K562 (cell line): ENCODE results near the gene TLDC2. TPM values are rescaled to one million over a fixed set of nuclear protein-coding genes. Genes with fewer than 3 reads are reported as not detected.

Experiments
- ATF3 ChIP-seq, 2 experiments: fragments of 450-650 bp in 1 of 2; sonication (generic) in 1 of 2; formaldehyde crosslinking in 1 of 2; IDR thresholded peaks in 1 of 2; conservative IDR thresholded peaks in 1 of 2; 2 replicates each; pipeline versions ENCODE4 v1.6.1 to v1.8.1; 2016 to 2023; ENCODE audit warnings: mild to moderate bottlenecking in 2 of 2, moderate library complexity in 2 of 2, inconsistent platforms in 1 of 2, missing genetic modification reagents in 1 of 2
- BCLAF1 ChIP-seq, 2 experiments: fragments of 450-650 bp in 1 of 2; IDR thresholded peaks; 2 replicates each; pipeline ENCODE4 v1.6.1; 2011 to 2017; ENCODE audit warnings: low read depth in 2 of 2, antibody characterized with exemption in 1 of 2, borderline replicate concordance in 1 of 2, low read length in 1 of 2, mild to moderate bottlenecking in 1 of 2, mixed read lengths in 1 of 2; ENCODE audit not compliant: control insufficient read depth in 1 of 2
- CHAMP1 ChIP-seq: fragments of 450-650 bp; IDR thresholded peaks from 2 replicates; pipeline ENCODE4 v1.6.1; 2016; ENCODE audit warnings: mild to moderate bottlenecking
- DMBX1 ChIP-seq: fragments of 250-450 bp; sonication (Bioruptor Pico); IDR thresholded peaks from 2 replicates; pipeline ENCODE4 v1.8.0; 2022; ENCODE audit warnings: inconsistent platforms, mild to moderate bottlenecking, moderate library complexity, borderline replicate concordance
- HDAC1 ChIP-seq, 2 experiments: fragments of 450-650 bp; IDR thresholded peaks; 2 replicates each; pipeline ENCODE4 v1.6.1; 2016 to 2017; ENCODE audit warnings: inconsistent platforms in 1 of 2, mild to moderate bottlenecking in 1 of 2, moderate library complexity in 1 of 2
- LARP7 ChIP-seq: fragments of 450-650 bp; IDR thresholded peaks from 2 replicates; pipeline ENCODE4 v1.6.1; 2016
- MTA2 ChIP-seq: fragments of 450-650 bp; IDR thresholded peaks from 2 replicates; pipeline ENCODE4 v1.6.1; 2016; ENCODE audit warnings: low read depth
- NFRKB ChIP-seq: fragments of 450-650 bp; IDR thresholded peaks from 2 replicates; pipeline ENCODE4 v1.6.1; 2016; ENCODE audit warnings: low read depth
- PBX2 ChIP-seq, 2 experiments: IDR thresholded peaks in 1 of 2; conservative IDR thresholded peaks in 1 of 2; 2 replicates each; pipeline ENCODE4 v1.6.1; 2016; ENCODE audit warnings: low read depth in 2 of 2, mild to moderate bottlenecking in 1 of 2, missing compliant biosample characterization in 1 of 2, missing genetic modification characterization in 1 of 2, moderate library complexity in 1 of 2
- TFAP4 ChIP-seq: sonication (generic); formaldehyde crosslinking; IDR thresholded peaks from 2 replicates; pipeline ENCODE4 v1.8.0; 2022; ENCODE audit warnings: missing genetic modification reagents, mild to moderate bottlenecking, moderate library complexity, borderline replicate concordance
- ZNF512 ChIP-seq: IDR thresholded peaks from 2 replicates; pipeline ENCODE4 v1.6.1; 2016; ENCODE audit warnings: missing genetic modification characterization, missing compliant biosample characterization
- polyA plus RNA-seq, 8 experiments: library from polyadenylated mRNA; depleted of rRNA in 4 of 8; stranded (reverse) in 5 of 8; unstranded in 3 of 8; fragments of >200 nt; fragmentation: Nextera tagmentation in 2 of 8; fragmentation: Illumina TruSeq in 1 of 8; extraction: Ambion mirVana in 2 of 8; extraction: Trizol in 1 of 8; gene quantifications; 2 replicates each; pipeline versions ENCODE4 v1.2.1 to v1.2.3, GENCODE V29; 2011 to 2014; ENCODE audit warnings: inconsistent platforms in 1 of 8, missing spikeins in 1 of 8
- total RNA-seq, 7 experiments: library from RNA; depleted of rRNA in 6 of 7; stranded (reverse); fragments of >200 nt in 6 of 7; fragmentation: Illumina TruSeq in 2 of 7; extraction: Trizol in 2 of 7; gene quantifications; 2 replicates each; pipeline versions ENCODE4 v1.2.1 to v1.2.3, GENCODE V29; 2011 to 2021; ENCODE audit warnings: low replicate concordance in 1 of 7

The TLDC2 gene
- total and polyA plus RNA-seq, 9 of the 15 experiments (the other 6 are each of a cell fraction or from before 2014, with no cell fraction given), result not detected

GRCh38 chr20:36924167-36925045, 48.5 kb downstream of the TLDC2 start (continued):
- TF ChIP-seq PBX2 (CRISPR knock-in tag; IDR thresholded peaks at IDR 0.05; ENCODE audit: low read depth) (no peak), PBX2 (tag; conservative IDR thresholded peaks at IDR 0.05; ENCODE audit: low read depth) (peak; percentile 91), MTA2 (peak; percentile 56), BCLAF1 (IDR thresholded peaks at IDR 0.05; ENCODE audit: borderline replicate concordance in 1 of 2, control insufficient read depth in 1 of 2, low read depth in 2 of 2, low read length in 1 of 2) (peak in 1 of 2 experiments; percentile 75; a peak in 1 of 4 replicates), ZNF512 (tag) (peak; percentile 99), NFRKB (no peak; the same call in 1 of the 2 replicates), LARP7 (peak; percentile 96), HDAC1 (IDR thresholded peaks at IDR 0.05) (peak in 1 of 2 experiments; percentile 91; a peak in 2 of 4 replicates), TFAP4 (CRISPR knock-in tag) (peak; percentile 24; the same call in 1 of the 2 replicates), ATF3 (IDR thresholded peaks at IDR 0.05) (peak; percentile 23; the same call in 1 of the 2 replicates), ATF3 (CRISPR knock-in tag; conservative IDR thresholded peaks at IDR 0.05) (no peak), DMBX1 (CRISPR knock-in tag) (no peak), CHAMP1 (peak; percentile 92)
